HuH-7 (cell line): ENCODE data around the gene EPN2.

Source experiments
- DNase-seq: peaks from one replicate; pipeline ENCODE4 v3.0.0; 2011; ENCODE audit warnings: low spot score

The EPN2 gene

DNA sequence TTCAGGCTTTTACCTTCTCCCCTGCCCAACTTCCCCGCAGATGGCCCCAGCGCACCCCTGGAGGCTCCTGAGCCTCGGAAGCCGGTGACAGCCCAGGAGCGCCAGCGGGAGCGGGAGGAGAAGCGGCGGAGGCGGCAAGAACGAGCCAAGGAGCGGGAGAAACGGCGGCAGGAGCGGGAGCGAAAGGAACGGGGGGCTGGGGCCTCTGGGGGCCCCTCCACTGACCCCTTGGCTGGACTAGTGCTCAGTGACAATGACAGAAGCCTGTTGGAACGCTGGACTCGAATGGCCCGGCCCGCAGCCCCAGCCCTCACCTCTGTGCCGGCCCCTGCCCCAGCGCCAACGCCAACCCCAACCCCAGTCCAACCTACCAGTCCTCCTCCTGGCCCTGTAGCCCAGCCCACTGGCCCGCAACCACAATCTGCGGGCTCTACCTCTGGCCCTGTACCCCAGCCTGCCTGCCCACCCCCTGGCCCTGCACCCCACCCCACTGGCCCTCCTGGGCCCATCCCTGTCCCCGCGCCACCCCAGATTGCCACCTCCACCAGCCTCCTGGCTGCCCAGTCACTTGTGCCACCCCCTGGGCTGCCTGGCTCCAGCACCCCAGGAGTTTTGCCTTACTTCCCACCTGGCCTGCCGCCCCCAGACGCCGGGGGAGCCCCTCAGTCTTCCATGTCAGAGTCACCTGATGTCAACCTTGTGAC lies 144.7 kb downstream of the EPN2 start:
- no peak for DNase-seq

DNA sequence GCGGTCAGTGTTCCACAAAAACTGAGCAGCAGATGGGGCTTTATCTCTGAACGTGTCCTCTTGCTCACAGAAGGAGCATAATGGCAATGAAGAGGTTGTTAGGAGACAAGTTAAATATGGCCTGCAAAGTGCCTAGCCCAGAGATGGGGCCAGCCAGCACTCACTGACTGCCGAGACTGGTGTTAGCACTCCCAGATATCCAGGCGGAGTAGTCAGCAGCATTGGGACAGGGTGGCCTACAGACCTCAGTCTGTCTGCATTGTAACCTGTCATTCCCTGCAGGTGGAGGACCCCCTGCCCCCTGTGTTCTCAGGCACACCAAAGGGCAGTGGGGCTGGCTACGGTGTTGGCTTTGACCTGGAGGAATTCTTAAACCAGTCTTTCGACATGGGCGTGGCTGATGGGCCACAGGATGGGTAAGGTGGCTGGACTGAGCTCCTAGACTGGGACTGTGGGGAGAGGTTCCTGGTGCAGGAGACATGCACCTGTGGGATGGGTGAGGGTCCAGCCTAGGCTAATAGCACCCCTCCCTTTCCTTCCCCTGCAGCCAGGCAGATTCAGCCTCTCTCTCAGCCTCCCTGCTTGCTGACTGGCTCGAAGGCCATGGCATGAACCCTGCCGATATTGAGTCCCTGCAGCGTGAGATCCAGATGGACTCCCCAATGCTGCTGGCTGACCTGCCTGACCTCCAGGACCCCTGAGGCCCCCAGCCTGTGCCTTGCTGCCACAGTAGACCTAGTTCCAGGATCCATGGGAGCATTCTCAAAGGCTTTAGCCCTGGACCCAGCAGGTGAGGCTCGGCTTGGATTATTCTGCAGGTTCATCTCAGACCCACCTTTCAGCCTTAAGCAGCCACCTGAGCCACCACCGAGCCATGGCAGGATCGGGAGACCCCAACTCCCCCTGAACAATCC lies 145.6 kb downstream of the EPN2 start:
- DNase-seq = no peak

DNA sequence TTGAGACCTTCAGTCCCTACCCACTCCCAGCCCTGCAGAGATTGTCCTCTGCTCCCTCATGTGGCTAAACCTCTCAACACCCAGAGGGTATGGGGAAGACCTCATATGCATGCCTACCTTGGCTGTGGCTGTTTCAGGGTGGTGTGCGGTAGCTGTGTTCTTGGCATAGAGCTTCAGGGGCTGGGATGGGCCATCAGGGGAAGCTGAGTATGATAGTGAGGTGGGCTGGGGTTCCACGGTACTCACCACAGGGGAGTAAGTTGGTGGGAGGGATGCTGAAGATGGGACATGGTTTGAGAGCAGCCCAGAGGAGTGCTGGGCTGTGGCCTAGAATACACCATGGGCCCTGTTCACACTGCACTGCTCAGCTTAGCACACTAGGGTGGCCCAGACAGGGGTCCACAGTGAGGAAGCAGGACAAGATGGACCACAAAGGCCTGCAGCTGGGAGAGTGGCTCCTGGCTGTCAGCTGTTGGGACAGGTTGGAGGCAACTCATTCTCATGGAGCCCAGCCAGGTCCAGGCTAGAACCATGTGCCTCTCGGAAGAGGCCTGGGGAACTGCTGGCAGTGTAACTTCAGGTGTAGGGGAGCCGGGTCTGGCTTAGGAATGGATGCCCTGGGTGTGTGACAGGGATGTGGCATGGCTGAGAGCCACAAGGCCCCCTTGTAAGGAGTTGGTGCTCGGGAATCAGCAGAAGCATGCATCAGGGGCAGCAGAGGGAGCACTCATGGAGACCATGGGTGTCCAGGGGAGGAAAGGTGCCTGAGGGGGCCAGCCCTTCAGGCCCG lies 146.7 kb downstream of the EPN2 start:
- DNase-seq = no peak

DNA sequence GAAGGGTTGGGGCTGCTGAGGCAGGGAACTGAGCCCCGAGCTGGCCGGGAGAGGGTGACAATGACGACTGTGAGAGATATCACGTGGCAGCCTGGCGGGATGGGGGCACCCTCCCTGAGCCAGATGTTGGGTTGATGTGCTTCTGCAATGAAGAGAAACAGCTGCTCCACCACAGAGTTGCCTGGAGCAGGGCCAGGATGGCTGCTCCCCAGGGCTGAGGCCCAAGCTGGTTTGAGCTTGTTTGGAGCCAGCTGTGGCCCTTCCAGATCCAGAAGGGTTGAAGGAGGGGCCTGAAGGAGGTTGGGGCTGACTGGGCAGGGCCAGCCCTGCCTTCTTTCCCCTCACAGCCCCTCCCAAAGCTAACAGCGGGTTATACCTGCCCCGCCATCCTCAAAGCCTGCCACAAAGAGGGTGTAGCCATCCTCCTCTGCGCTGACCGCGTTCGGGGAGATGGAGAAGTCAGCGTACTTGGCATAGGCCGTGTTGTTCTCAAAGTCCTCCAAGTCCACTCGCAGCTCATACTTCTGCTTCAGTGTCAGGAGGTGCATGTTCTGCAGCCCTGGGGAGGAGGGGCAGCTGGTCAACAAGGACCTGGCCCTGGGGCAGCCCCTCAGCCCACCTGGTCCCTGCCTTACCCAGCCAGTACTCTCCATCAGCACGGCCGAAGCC lies 147.7 kb downstream of the EPN2 start:
- no peak for DNase-seq

DNA sequence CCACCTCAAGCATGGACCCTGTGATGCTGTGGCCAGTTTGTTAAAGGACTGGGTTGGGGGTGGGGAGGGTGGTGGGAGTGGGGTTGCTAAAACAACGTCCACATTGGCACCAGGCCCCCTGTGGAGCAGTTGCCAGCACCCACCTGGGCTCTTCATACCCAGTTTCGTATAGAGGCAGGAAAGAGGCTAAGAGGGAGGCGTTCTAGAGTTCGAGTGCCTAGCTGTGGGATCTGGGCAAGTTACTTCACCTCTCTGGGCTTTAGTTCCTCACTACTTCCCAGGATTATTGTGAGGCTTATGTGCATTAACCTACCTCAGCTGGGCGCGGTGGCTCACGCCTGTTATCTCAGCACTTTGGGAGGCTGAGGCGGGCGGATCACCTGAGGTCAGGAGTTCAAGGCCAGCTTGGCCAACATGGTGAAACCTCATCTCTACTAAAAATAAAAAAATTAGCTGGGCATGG lies 148.4 kb downstream of the EPN2 start:
- DNase-seq = no peak
